Measurements from ENCODE around the gene RPE65.
"Not testable (repeated sequence)": the region's sequence is repeated elsewhere in the genome, so short reads cannot be mapped to it uniquely, and the experiment has no call there.

The RPE65 gene

GRCh38 chr1:68453060-68453670 is 3.4 kb upstream of the RPE65 start:
- no peak for DNase-seq (ENCODE audit: low read depth)

GRCh38 chr1:68448365-68448764 is 1.4 kb downstream of the RPE65 start:
- DNase-seq (ENCODE audit: low read depth) = no peak

GRCh38 chr1:68445709-68446108 is 4.0 kb downstream of the RPE65 start:
- no peak for DNase-seq (ENCODE audit: low read depth)

GRCh38 chr1:68442822-68443556 is 6.8 kb downstream of the RPE65 start:
- DNase-seq (ENCODE audit: low read depth) = no peak

GRCh38 chr1:68442006-68442405 is 7.7 kb downstream of the RPE65 start:
- no peak for DNase-seq (ENCODE audit: low read depth)

GRCh38 chr1:68438310-68438709 is 11.4 kb downstream of the RPE65 start:
- DNase-seq (ENCODE audit: low read depth) = no peak

- no peak for DNase-seq (ENCODE audit: low read depth)
These were observed 16.4 kb downstream of the RPE65 start for GRCh38 chr1:68433395-68433794.

- no peak for DNase-seq (ENCODE audit: low read depth)
These were observed 18.7 kb downstream of the RPE65 start for GRCh38 chr1:68431076-68431475.

- no peak for DNase-seq (ENCODE audit: low read depth)
These were observed 20.4 kb downstream of the RPE65 start for GRCh38 chr1:68429233-68429808.

GRCh38 chr1:68426594-68426993 is 23.2 kb downstream of the RPE65 start:
- no peak for DNase-seq (ENCODE audit: low read depth)

GRCh38 chr1:68421350-68421749 is 28.4 kb downstream of the RPE65 start:
- DNase-seq (ENCODE audit: low read depth) = no peak

GRCh38 chr1:68409426-68409825 is 40.3 kb downstream of the RPE65 start:
- DNase-seq (ENCODE audit: low read depth) = no peak

GRCh38 chr1:68401506-68401905 is 48.2 kb downstream of the RPE65 start:
- DNase-seq (ENCODE audit: low read depth) = no peak

GRCh38 chr1:68395575-68395974 is 54.2 kb downstream of the RPE65 start:
- not testable (repeated sequence) for DNase-seq (ENCODE audit: low read depth)

GRCh38 chr1:68392474-68392873 is 57.3 kb downstream of the RPE65 start:
- DNase-seq (ENCODE audit: low read depth) = not testable (repeated sequence)

- not testable (repeated sequence) for DNase-seq (ENCODE audit: low read depth)
These were observed 63.8 kb downstream of the RPE65 start for GRCh38 chr1:68385798-68386524.

GRCh38 chr1:68384872-68385411 is 64.8 kb downstream of the RPE65 start:
- DNase-seq (ENCODE audit: low read depth) = no peak

- peak; percentile 100 for DNase-seq (ENCODE audit: low read depth)
These were observed 65.4 kb downstream of the RPE65 start for GRCh38 chr1:68384321-68384813.

- DNase-seq (ENCODE audit: low read depth) = no peak
These were observed 66.7 kb downstream of the RPE65 start for GRCh38 chr1:68383092-68383491.

GRCh38 chr1:68379085-68379478 is 70.7 kb downstream of the RPE65 start:
- no peak for DNase-seq (ENCODE audit: low read depth)

Data from non-pigmented ciliary epithelial cell (primary cell).